NCI-H1417 treated with DMSO at 0.1 percent for 48 hours (cell line): ENCODE data around the gene ATXN7L1.

Source experiments
- DNase-seq: peaks from one replicate; lab custom pipeline; 2025; lab: John Stamatoyannopoulos, UW

ATXN7L1 gene

GRCh38 chr7:105647591-105647990 is 228.8 kb downstream of the ATXN7L1 start:
- no peak for DNase-seq

- DNase-seq: no peak
These were observed 231.5 kb downstream of the ATXN7L1 start for GRCh38 chr7:105644937-105645336.

- no peak for DNase-seq
These were observed 232.5 kb downstream of the ATXN7L1 start for GRCh38 chr7:105643851-105644250.

- no peak for DNase-seq
These were observed 233.0 kb downstream of the ATXN7L1 start for GRCh38 chr7:105643384-105643783.

GRCh38 chr7:105642264-105642663 is 234.1 kb downstream of the ATXN7L1 start:
- DNase-seq: no peak

- no peak for DNase-seq
These were observed 235.2 kb downstream of the ATXN7L1 start for GRCh38 chr7:105640956-105641810.

- no peak for DNase-seq
These were observed 236.5 kb downstream of the ATXN7L1 start for GRCh38 chr7:105639667-105640493.

- peak; percentile 89 for DNase-seq
These were observed 237.4 kb downstream of the ATXN7L1 start for GRCh38 chr7:105638902-105639495.

- no peak for DNase-seq
These were observed 238.1 kb downstream of the ATXN7L1 start for GRCh38 chr7:105638334-105638733.

GRCh38 chr7:105637755-105638154 is 238.6 kb downstream of the ATXN7L1 start:
- DNase-seq: peak; percentile 66

- DNase-seq: no peak
These were observed 239.4 kb downstream of the ATXN7L1 start for GRCh38 chr7:105636982-105637381.

- DNase-seq: no peak
These were observed 241.2 kb downstream of the ATXN7L1 start for GRCh38 chr7:105635197-105635596.

GRCh38 chr7:105625986-105626385 is 250.4 kb downstream of the ATXN7L1 start:
- DNase-seq: no peak

GRCh38 chr7:105623906-105624305 is 252.5 kb downstream of the ATXN7L1 start:
- DNase-seq: no peak

- no peak for DNase-seq
These were observed 253.0 kb downstream of the ATXN7L1 start for GRCh38 chr7:105623378-105623777.

- no peak for DNase-seq
These were observed 254.2 kb downstream of the ATXN7L1 start for GRCh38 chr7:105622106-105622731.

GRCh38 chr7:105621617-105622016 is 254.8 kb downstream of the ATXN7L1 start:
- no peak for DNase-seq

GRCh38 chr7:105621176-105621575 is 255.2 kb downstream of the ATXN7L1 start:
- no peak for DNase-seq

- DNase-seq: no peak
These were observed 256.8 kb downstream of the ATXN7L1 start for GRCh38 chr7:105619590-105619989.

GRCh38 chr7:105618016-105618296 is 258.4 kb downstream of the ATXN7L1 start:
- DNase-seq: no peak

GRCh38 chr7:105617280-105618015 is 259.0 kb downstream of the ATXN7L1 start:
- DNase-seq: no peak
